GM23338 (cell line): ENCODE results near the gene C8A. TPM values are rescaled to one million over a fixed set of nuclear protein-coding genes. Genes with fewer than 3 reads are reported as not detected.

Source experiments
- ATAC-seq: fragments of 200-7000 bp; cut with Tn5 transposase; 3 replicates; pipeline ENCODE4 v1.9.1; 2020
- DNase-seq: peaks from one replicate; pipeline ENCODE4 v3.0.0-alpha.2; 2015; ENCODE audit warnings: low spot score
- H2AFZ ChIP-seq: fragments of 200-600 bp; sonication (generic); 2 replicates; pipeline ENCODE4 v1.8.0; 2016; ENCODE audit warnings: antibody characterized with exemption, mild to moderate bottlenecking, moderate library complexity
- H3F3A ChIP-seq: fragments of 200-600 bp; sonication (generic); replicated peaks from 2 replicates; pipeline ENCODE4 v1.8.0; 2017; ENCODE audit warnings: antibody characterized with exemption, mixed run types, low read depth
- H3K27ac ChIP-seq: fragments of 200-600 bp; sonication (generic); 2 replicates; pipeline ENCODE4 v1.6.1; 2016; ENCODE audit warnings: low read depth
- H3K27me3 ChIP-seq: fragments of 200-600 bp; sonication (generic); 2 replicates; pipeline ENCODE4 v1.8.0; 2016; ENCODE audit warnings: mild to moderate bottlenecking, mixed run types, moderate library complexity; ENCODE audit not compliant: insufficient read depth
- H3K36me3 ChIP-seq: fragments of 200-600 bp; sonication (generic); 2 replicates; pipeline ENCODE4 v1.8.0; 2016; ENCODE audit warnings: mild to moderate bottlenecking; ENCODE audit not compliant: insufficient read depth
- H3K4me1 ChIP-seq: fragments of 200-600 bp; sonication (generic); 2 replicates; pipeline ENCODE4 v1.8.0; 2016; ENCODE audit warnings: mild to moderate bottlenecking, moderate library complexity; ENCODE audit not compliant: insufficient read depth
- H3K4me2 ChIP-seq: fragments of 200-600 bp; sonication (generic); 2 replicates; pipeline ENCODE4 v1.7.1; 2017; ENCODE audit warnings: mixed run types
- H3K4me3 ChIP-seq: fragments of 200-600 bp; sonication (generic); 2 replicates; pipeline ENCODE4 v1.6.1; 2016; ENCODE audit warnings: mixed run types
- H3K79me2 ChIP-seq: fragments of 200-600 bp; sonication (generic); replicated peaks from 2 replicates; pipeline ENCODE4 v1.8.0; 2017; ENCODE audit warnings: mild to moderate bottlenecking; ENCODE audit not compliant: insufficient read depth
- H3K9me2 ChIP-seq: fragments of 200-600 bp; sonication (generic); 2 replicates; pipeline ENCODE4 v1.8.0; 2017; ENCODE audit not compliant: insufficient read depth
- H4K20me1 ChIP-seq: fragments of 200-600 bp; sonication (generic); replicated peaks from 2 replicates; pipeline ENCODE4 v1.8.0; 2017; ENCODE audit warnings: mild to moderate bottlenecking; ENCODE audit not compliant: insufficient read depth
- H3K27ac Mint-ChIP-seq: 2 replicates; pipeline ENCODE4 v1.8.0; 2020; ENCODE audit warnings: inconsistent platforms, mild to moderate bottlenecking, moderate library complexity, mixed read lengths
- H3K27me3 Mint-ChIP-seq: 3 replicates; pipeline ENCODE4 v1.8.0; 2022; ENCODE audit warnings: low read depth, mild to moderate bottlenecking, moderate library complexity, mixed read lengths, inconsistent platforms; ENCODE audit not compliant: insufficient read depth, poor library complexity
- H3K36me3 Mint-ChIP-seq: 3 replicates; pipeline ENCODE4 v1.8.0; 2021; ENCODE audit warnings: low read depth, mild to moderate bottlenecking, inconsistent platforms, moderate library complexity, mixed read lengths
- H3K4me1 Mint-ChIP-seq: 3 replicates; pipeline ENCODE4 v1.8.0; 2020; ENCODE audit warnings: mild to moderate bottlenecking, inconsistent platforms, mixed read lengths
- H3K4me3 Mint-ChIP-seq: 3 replicates; pipeline ENCODE4 v1.8.0; 2021; ENCODE audit warnings: moderate library complexity, mild to moderate bottlenecking, inconsistent platforms, mixed read lengths
- H3K9me3 Mint-ChIP-seq: 3 replicates; pipeline ENCODE4 v1.8.0; 2020; ENCODE audit warnings: moderate library complexity, mild to moderate bottlenecking, inconsistent platforms, mixed read lengths
- CREB1 ChIP-seq: fragments of 250-450 bp; sonication (Bioruptor Pico); IDR thresholded peaks from 2 replicates; pipeline ENCODE4 v1.5.0; 2020; ENCODE audit warnings: low read depth, mild to moderate bottlenecking, moderate library complexity
- EZH2 ChIP-seq: fragments of 200-600 bp; sonication (generic); IDR thresholded peaks from one replicate; pipeline ENCODE4 v1.8.0; 2017; ENCODE audit warnings: antibody characterized with exemption, mild to moderate bottlenecking, low read depth; ENCODE audit not compliant: unreplicated experiment
- JUNB ChIP-seq: IDR thresholded peaks from one replicate; pipeline ENCODE4 v1.6.1; 2016; ENCODE audit warnings: antibody characterized with exemption; ENCODE audit not compliant: unreplicated experiment
- NANOG ChIP-seq: IDR thresholded peaks from 2 replicates; pipeline ENCODE4 v1.6.1; 2016; ENCODE audit warnings: antibody characterized with exemption, borderline replicate concordance
- POLR2AphosphoS5 ChIP-seq: IDR thresholded peaks from 2 replicates; pipeline ENCODE4 v1.6.1; 2016; ENCODE audit warnings: antibody characterized with exemption, low read depth
- STAT1 ChIP-seq: IDR thresholded peaks from one replicate; pipeline ENCODE4 v1.6.1; 2016; ENCODE audit warnings: antibody characterized with exemption; ENCODE audit not compliant: unreplicated experiment
- ZNF114 ChIP-seq: fragments of 250-450 bp; sonication (Bioruptor Pico); IDR thresholded peaks from 2 replicates; pipeline ENCODE4 v1.5.0; 2020; ENCODE audit warnings: mild to moderate bottlenecking, moderate library complexity
- ZNF331 ChIP-seq: fragments of 250-450 bp; sonication (Bioruptor Pico); IDR thresholded peaks from 2 replicates; pipeline ENCODE4 v1.5.0; 2020; ENCODE audit warnings: low read depth, mild to moderate bottlenecking, moderate library complexity
- ZNF462 ChIP-seq: fragments of 250-450 bp; sonication (Bioruptor Pico); IDR thresholded peaks from 2 replicates; pipeline ENCODE4 v1.5.0; 2020; ENCODE audit warnings: mild to moderate bottlenecking, moderate library complexity
- polyA plus RNA-seq: library from polyadenylated mRNA; unstranded; fragments of >200 nt; fragmentation: Nextera tagmentation; extraction: Ambion mirVana; gene quantifications from 2 replicates; pipeline ENCODE4 v1.2.1, GENCODE V29; 2016
- total RNA-seq: library from RNA; depleted of rRNA; stranded (reverse); fragments of >200 nt; shearing (Covaris generic); gene quantifications from 2 replicates; pipeline ENCODE4 v1.2.3, GENCODE V29; 2014
- TF ChIP-seq, protein P1 (sequence below), 2 experiments: fragments of 200-600 bp in 1 of 2; sonication (generic) in 1 of 2; conservative IDR thresholded peaks; 2 replicates each; pipeline versions ENCODE4 v1.5.1 to v1.6.1; 2016 to 2017; ENCODE audit warnings: antibody characterized with exemption in 2 of 2, low read depth in 2 of 2, mild to moderate bottlenecking in 2 of 2, moderate library complexity in 1 of 2
- TF ChIP-seq, protein P2 (sequence below): IDR thresholded peaks from 2 replicates; pipeline ENCODE4 v1.6.1; 2016; ENCODE audit warnings: antibody characterized with exemption

Gene C8A
- total and polyA plus RNA-seq, 2 experiments from 2014 or later: not detected

- no peaks in the 10 kb centered on the region for H3K9me3 Mint-ChIP-seq
- no peaks in the 10 kb centered on the region for H3K9me2 ChIP-seq
- no peaks in the 10 kb centered on the region for H3K36me3 Mint-ChIP-seq
- DNase-seq (no peak), ATAC-seq (no peak)
- no peak overlapping the region for H3K27ac Mint-ChIP-seq
- no peaks in the 10 kb centered on the region for H3K27me3 ChIP-seq
- H2AFZ ChIP-seq: no peak overlapping the region
- no peak for TF ChIP-seq POLR2AphosphoS5
- TF ChIP-seq EZH2: no peak
- no peak for TF ChIP-seq ZNF462 (CRISPR knock-in tag)
- no peak for TF ChIP-seq NANOG
- TF ChIP-seq, protein P1, sequence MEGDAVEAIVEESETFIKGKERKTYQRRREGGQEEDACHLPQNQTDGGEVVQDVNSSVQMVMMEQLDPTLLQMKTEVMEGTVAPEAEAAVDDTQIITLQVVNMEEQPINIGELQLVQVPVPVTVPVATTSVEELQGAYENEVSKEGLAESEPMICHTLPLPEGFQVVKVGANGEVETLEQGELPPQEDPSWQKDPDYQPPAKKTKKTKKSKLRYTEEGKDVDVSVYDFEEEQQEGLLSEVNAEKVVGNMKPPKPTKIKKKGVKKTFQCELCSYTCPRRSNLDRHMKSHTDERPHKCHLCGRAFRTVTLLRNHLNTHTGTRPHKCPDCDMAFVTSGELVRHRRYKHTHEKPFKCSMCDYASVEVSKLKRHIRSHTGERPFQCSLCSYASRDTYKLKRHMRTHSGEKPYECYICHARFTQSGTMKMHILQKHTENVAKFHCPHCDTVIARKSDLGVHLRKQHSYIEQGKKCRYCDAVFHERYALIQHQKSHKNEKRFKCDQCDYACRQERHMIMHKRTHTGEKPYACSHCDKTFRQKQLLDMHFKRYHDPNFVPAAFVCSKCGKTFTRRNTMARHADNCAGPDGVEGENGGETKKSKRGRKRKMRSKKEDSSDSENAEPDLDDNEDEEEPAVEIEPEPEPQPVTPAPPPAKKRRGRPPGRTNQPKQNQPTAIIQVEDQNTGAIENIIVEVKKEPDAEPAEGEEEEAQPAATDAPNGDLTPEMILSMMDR (conservative IDR thresholded peaks at IDR 0.05; ENCODE audit: low read depth in 2 of 2): no peak
- no peak for TF ChIP-seq CREB1
- TF ChIP-seq JUNB: no peak
- TF ChIP-seq ZNF114 (CRISPR knock-in tag): no peak
- no peak for TF ChIP-seq STAT1
- TF ChIP-seq, protein P2, sequence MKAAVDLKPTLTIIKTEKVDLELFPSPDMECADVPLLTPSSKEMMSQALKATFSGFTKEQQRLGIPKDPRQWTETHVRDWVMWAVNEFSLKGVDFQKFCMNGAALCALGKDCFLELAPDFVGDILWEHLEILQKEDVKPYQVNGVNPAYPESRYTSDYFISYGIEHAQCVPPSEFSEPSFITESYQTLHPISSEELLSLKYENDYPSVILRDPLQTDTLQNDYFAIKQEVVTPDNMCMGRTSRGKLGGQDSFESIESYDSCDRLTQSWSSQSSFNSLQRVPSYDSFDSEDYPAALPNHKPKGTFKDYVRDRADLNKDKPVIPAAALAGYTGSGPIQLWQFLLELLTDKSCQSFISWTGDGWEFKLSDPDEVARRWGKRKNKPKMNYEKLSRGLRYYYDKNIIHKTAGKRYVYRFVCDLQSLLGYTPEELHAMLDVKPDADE: no peak
- TF ChIP-seq ZNF331 (CRISPR knock-in tag): no peak
- H3F3A ChIP-seq: no peaks in the 10 kb centered on the region
- H3K36me3 ChIP-seq: no peaks in the 10 kb centered on the region
- no peak overlapping the region for H3K27ac ChIP-seq
- H3K4me2 ChIP-seq: no peak overlapping the region
- 0 out of 2 replicates have a peak, but pooled peaks cover 6% of the 10 kb centered on the region for H3K4me1 ChIP-seq
- no peak overlapping the region for H3K4me3 ChIP-seq
- peaks cover 1% of the 10 kb centered on the region for H3K27me3 Mint-ChIP-seq
- no peaks in the 10 kb centered on the region for H4K20me1 ChIP-seq
- no peak overlapping the region for H3K4me3 Mint-ChIP-seq
- H3K4me1 Mint-ChIP-seq: peaks cover 9% of the 10 kb centered on the region; the same call in 2 of the 3 replicates
- no peaks in the 10 kb centered on the region for H3K79me2 ChIP-seq
These were observed 66.9 kb downstream of the C8A start for GRCh38 chr1:56921479-56921878.
